Mucosa of descending colon (tissue), 3 donors: Measurements from ENCODE around the gene SERPIND1. TPM values are rescaled to one million over a fixed set of nuclear protein-coding genes. Genes with fewer than 3 reads are reported as not detected.
A peak's percentile ranks its signal among the peaks of the same experiment; 100 is the strongest.
"Not testable (repeated sequence)": the region's sequence is repeated elsewhere in the genome, so short reads cannot be mapped to it uniquely, and the experiment has no call there.

Source experiments
- ATAC-seq: fragments of 200-7000 bp; cut with Tn5 transposase; one replicate; pipeline ENCODE4 v1.9.1; 2020; ENCODE audit warnings: mild to moderate bottlenecking, moderate library complexity
- DNase-seq, 3 donors: peaks; one replicate each; pipeline ENCODE4 v3.0.0-alpha.2; 2020
- H3K36me3 ChIP-seq: fragments of 200-600 bp; one replicate; pipeline ENCODE4 v1.8.0; 2021; ENCODE audit warnings: low read depth, mild to moderate bottlenecking
- H3K4me1 ChIP-seq: fragments of 200-600 bp; one replicate; pipeline ENCODE4 v1.8.0; 2021; ENCODE audit warnings: low read depth, mild to moderate bottlenecking
- H3K4me3 ChIP-seq: fragments of 200-600 bp; one replicate; pipeline ENCODE4 v1.8.0; 2021; ENCODE audit warnings: mild to moderate bottlenecking
- H3K9me3 ChIP-seq: fragments of 200-600 bp; one replicate; pipeline ENCODE4 v1.8.0; 2021; ENCODE audit warnings: mild to moderate bottlenecking
- CTCF ChIP-seq: fragments of 200-600 bp; IDR thresholded peaks from one replicate; pipeline ENCODE4 v1.8.0; 2022; ENCODE audit warnings: antibody characterized with exemption, mild to moderate bottlenecking
- intact Hi-C, 2 donors: fragments of 100-400 bp; cut with DNase I in 1 of 2; cut with micrococcal nuclease in 1 of 2; formaldehyde crosslinking; loops; one replicate each; pipeline versions ENCODE4 v1.11.0 to v1.11.1; 2022; cut with DNase I, micrococcal nuclease
- total RNA-seq, 3 donors: library from RNA; stranded (reverse); fragmentation: NEBNext Ultra II Directional in 2 of 3; extraction: Animal tissue kit (Norgen Biotek cat#: 25700) in 2 of 3; gene quantifications; one replicate each; pipeline versions ENCODE4 v1.2.1 to v1.2.4, GENCODE V29; 2021 to 2023
- donor health status: DM: no; HTN: no; CAD: no; lungs with moderate emphysema.
- donor health status: DM: no; HTN: no; CAD: no.
- donor health status: DM: no; HTN: yes; CAD: no.

SERPIND1 gene
- total RNA-seq, 3 donors from 2014 or later, result not detected

DNA sequence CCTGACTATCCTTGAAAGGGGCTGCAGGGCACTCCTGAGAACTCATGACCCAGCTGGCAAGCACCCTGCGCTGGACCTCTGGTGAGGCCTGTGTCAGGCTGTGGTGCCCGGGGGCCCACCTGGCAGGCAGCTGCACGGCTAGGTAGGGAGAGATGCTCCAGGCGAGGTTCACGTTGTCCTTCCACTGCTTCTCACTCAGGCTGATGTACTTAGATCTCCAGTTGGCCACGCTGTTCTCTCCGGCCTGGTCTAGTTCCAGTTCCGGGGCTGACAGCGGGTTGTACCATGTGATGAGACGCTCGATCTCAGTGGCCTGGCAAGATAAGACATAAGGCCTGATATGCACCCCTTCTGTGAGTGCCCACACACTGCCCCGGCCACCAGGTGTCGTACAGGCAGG is 44.7 kb upstream of the SERPIND1 start:
- TF ChIP-seq CTCF, result no peak
- intact Hi-C loops, result no loop called here
- H3K9me3 ChIP-seq, result no peaks in the 10 kb centered on the region
- peaks cover 7% of the 10 kb centered on the region for H3K36me3 ChIP-seq
- no peaks in the 10 kb centered on the region for H3K4me1 ChIP-seq
- ATAC-seq, result no peak
- no peak overlapping the region for H3K4me3 ChIP-seq
- no peak for DNase-seq

- intact Hi-C loops, DNase-seq, H3K9me3 ChIP-seq, H3K4me3 ChIP-seq, H3K36me3 ChIP-seq, H3K4me1 ChIP-seq, ATAC-seq: not testable (repeated sequence)
These were observed 41.5 kb upstream of the SERPIND1 start for GRCh38 chr22:20732431-20732830.

DNA sequence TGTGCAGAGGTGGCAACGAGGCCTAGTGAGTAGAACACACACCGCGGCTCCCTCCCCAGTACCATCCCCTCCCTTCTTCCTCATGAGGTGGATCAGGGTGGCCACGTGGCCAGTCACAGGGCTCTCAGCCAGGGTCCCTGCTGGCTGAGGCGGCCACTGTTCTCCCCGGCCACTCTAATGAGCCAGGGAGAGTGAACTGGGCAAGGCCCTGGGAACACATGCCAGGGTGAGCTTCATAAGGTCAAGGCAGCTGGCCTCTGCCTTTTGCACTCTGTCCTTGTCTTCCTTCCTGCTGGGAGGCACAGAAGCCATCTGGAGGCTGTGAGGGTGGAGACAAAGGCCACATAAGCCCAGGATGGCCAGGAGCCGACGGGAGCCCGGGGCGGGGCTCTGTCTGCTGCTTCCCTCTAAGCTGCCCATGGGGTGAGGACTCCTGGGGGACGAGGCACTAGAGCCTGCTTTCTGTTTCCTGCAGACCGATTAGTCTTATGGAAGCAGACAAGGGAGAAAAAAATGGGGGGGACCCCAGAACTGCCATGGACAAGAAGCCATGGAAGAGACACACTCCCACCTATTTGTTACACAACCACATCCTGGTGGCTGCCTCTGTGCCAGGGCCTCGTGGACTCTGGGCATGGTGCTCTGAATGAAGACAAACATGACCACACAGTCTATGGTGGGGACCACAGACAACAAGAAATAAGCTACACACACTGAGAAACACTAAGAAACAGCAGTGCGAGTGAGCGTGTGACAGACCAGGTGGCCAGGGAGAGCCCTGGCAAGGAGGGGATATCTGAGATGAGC is 38.4 kb upstream of the SERPIND1 start:
- DNase-seq, result not testable (repeated sequence)

GRCh38 chr22:20736891-20737290 is 37.0 kb upstream of the SERPIND1 start:
- H3K4me3 ChIP-seq, H3K4me1 ChIP-seq, H3K36me3 ChIP-seq, ATAC-seq, intact Hi-C loops, H3K9me3 ChIP-seq, DNase-seq: not testable (repeated sequence)

More for the DNA sequence above, 38.4 kb upstream of the SERPIND1 start:
- peak; percentile 92 for ATAC-seq
- H3K4me3 ChIP-seq, H3K36me3 ChIP-seq, intact Hi-C loops, H3K9me3 ChIP-seq, H3K4me1 ChIP-seq: not testable (repeated sequence)

DNA sequence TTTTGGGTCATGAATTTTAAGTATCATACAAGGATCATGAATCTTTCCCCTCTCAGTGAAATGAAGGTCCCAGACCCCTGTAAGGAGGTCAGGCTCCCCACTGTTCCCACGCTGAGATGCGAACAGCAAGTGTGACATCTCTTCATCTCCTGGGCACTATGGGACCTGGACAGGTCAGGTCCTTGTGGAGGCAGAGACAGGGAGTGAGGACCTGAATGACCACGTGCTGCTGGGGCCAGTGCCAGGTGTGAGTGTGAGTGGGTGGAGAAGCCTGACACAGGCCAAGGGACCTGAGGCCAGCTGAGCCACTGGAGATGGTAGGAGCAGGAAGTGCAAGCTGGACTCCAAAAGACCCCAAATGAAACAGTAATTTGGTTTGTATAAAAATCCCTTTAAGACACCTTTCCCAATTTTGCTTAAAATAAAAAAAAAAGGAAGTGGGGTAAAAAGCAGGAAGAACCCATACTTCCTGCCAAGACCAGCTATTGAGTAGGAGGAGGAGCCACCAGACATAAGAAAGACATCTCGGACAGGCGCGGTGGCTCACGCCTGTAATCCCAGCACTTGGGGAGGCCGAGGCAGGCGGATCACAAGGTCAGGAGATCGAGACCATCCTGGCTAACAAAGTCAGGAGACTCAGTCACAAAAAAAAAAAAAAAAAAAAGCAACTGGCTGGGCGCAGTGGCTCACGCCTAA is 35.4 kb upstream of the SERPIND1 start:
- Histone ChIP-seq H3K4me1 (no peaks in the 10 kb centered on the region), H3K4me3 (no peak overlapping the region), H3K36me3 (no peaks in the 10 kb centered on the region), H3K9me3 (no peaks in the 10 kb centered on the region)
- intact Hi-C loops, result no loop called here
- no peak for TF ChIP-seq CTCF
- no peak for ATAC-seq
- DNase-seq, result no peak

GRCh38 chr22:20740222-20740951 is 33.5 kb upstream of the SERPIND1 start:
- Histone ChIP-seq H3K9me3 (no peaks in the 10 kb centered on the region), H3K36me3 (no peaks in the 10 kb centered on the region), H3K4me3 (no peak overlapping the region), H3K4me1 (no peaks in the 10 kb centered on the region)
- ATAC-seq, result no peak
- no peak for TF ChIP-seq CTCF
- no peak for DNase-seq
- intact Hi-C loops, result no loop called here
